GM12891 (cell line): Measurements from ENCODE around the gene KCNA10.

Source experiments
- POLR2A ChIP-seq: IDR thresholded peaks from 2 replicates; pipeline ENCODE4 v1.6.1; 2011; ENCODE audit warnings: low read depth, low read length, control low read depth
- POLR2AphosphoS5 ChIP-seq: IDR thresholded peaks from 2 replicates; pipeline ENCODE4 v1.6.1; 2011; ENCODE audit warnings: low read depth, low read length, control low read depth
- TAF1 ChIP-seq: IDR thresholded peaks from 2 replicates; pipeline ENCODE4 v1.6.1; 2011; ENCODE audit warnings: low read depth, low read length, control low read depth

DNA sequence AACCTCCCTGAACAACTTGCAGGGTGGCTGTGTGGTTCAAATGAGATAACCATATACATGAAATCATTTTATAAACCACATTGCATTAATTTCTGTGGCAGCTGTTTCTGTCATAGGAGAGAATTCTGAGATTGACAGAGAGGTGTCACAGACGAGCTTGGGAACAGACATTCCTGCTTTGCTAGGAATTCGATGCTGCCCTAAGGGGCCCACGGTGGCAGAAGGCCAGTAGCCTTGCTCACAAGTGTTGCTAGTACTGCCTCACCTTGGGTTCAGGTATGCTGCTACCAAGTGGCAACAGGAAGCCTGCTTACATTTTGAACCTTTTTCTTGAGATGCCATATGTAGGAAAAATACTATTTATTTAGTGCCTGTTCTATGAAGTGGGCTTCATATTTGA lies 13.4 kb downstream of the KCNA10 start:
- no peak for TF ChIP-seq POLR2A
- no peak for TF ChIP-seq POLR2AphosphoS5
- TF ChIP-seq TAF1: no peak
